Upper lobe of left lung (tissue), 6 donors: ENCODE measurements around the gene MPRIP. TPM values are rescaled to one million over a fixed set of nuclear protein-coding genes. Genes with fewer than 3 reads are reported as not detected.
A peak's percentile ranks its signal among the peaks of the same experiment; 100 is the strongest.

Experiments
- ATAC-seq, 2 donors: fragments of 200-7000 bp; cut with Tn5 transposase; one replicate each; pipeline ENCODE4 v1.9.1; 2022; ENCODE audit warnings: mild to moderate bottlenecking in 2 of 2, moderate library complexity in 2 of 2; ENCODE audit not compliant: low FRiP score in 2 of 2
- DNase-seq, 2 donors: peaks; one replicate each; pipeline ENCODE4 v3.0.0-alpha.2; 2019 to 2020
- H3K27ac ChIP-seq, 4 donors: fragments of 200-600 bp; sonication (generic); one replicate each; pipeline ENCODE4 v1.5.1; 2016 to 2019
- H3K27me3 ChIP-seq, 4 donors: fragments of 200-600 bp; sonication (generic); one replicate each; pipeline ENCODE4 v1.5.1; 2017 to 2019
- H3K36me3 ChIP-seq, 4 donors: fragments of 200-600 bp; sonication (generic); one replicate each; pipeline ENCODE4 v1.5.1; 2016 to 2019
- H3K4me1 ChIP-seq, 4 donors: fragments of 200-600 bp; sonication (generic); one replicate each; pipeline ENCODE4 v1.5.1; 2018 to 2019
- H3K4me3 ChIP-seq, 4 donors: fragments of 200-600 bp; sonication (generic); one replicate each; pipeline ENCODE4 v1.5.1; 2017 to 2019; ENCODE audit warnings: mild to moderate bottlenecking in 2 of 4, moderate library complexity in 1 of 4
- H3K9me3 ChIP-seq, 4 donors: fragments of 200-600 bp; sonication (generic); one replicate each; pipeline ENCODE4 v1.5.1; 2018 to 2019
- CTCF ChIP-seq, 6 experiments: fragments of 450-650 bp in 4 of 6; fragments of 200-600 bp in 2 of 6; sonication (generic) in 2 of 6; IDR thresholded peaks; one replicate each; pipeline ENCODE4 v1.5.1; 2016 to 2019; ENCODE audit warnings: antibody characterized with exemption in 6 of 6
- EP300 ChIP-seq, 4 donors: sonication (generic); formaldehyde crosslinking; IDR thresholded peaks; one replicate each; pipeline ENCODE4 v1.5.1; 2017; ENCODE audit warnings: antibody characterized with exemption in 4 of 4, control low read depth in 2 of 4
- POLR2A ChIP-seq, 4 donors: fragments of 450-650 bp; IDR thresholded peaks; one replicate each; pipeline ENCODE4 v1.5.1; 2016 to 2017; ENCODE audit warnings: antibody characterized with exemption in 4 of 4, mild to moderate bottlenecking in 2 of 4
- POLR2AphosphoS5 ChIP-seq, 2 donors: sonication (generic); formaldehyde crosslinking; IDR thresholded peaks; one replicate each; pipeline ENCODE4 v1.5.1; 2017; ENCODE audit warnings: antibody characterized with exemption in 2 of 2
- WGBS, 2 donors: methylation state at CpG; one replicate each; pipeline ENCODE4 v1.1.5; 2017 to 2018; 5-methylcytosine and 5-hydroxymethylcytosine counted together
- total RNA-seq, 6 donors: library from RNA; depleted of rRNA in 4 of 6; stranded (reverse); fragments of >200 nt in 4 of 6; gene quantifications; one replicate each; pipeline versions ENCODE4 v1.1.0 to v1.2.1, GENCODE V29; 2016 to 2021
- donor health status: DM: no; HTN: no; CAD: no; lungs with moderate emphysema.
- donor health status: DM: no; HTN: yes; CAD: no; lungs with severe emphysema.

The MPRIP gene
- total RNA-seq, 6 donors from 2014 or later, result 201 to 380 (median 285) TPM

- 74 to 90% methylated on average over 3 of the region's 3 CpGs for WGBS, 2 donors
- DNase-seq, result no peak
- Histone ChIP-seq H3K27me3 (no peaks in the 10 kb centered on the region), H3K4me3 (no peak overlapping the region), H3K9me3 (no peaks in the 10 kb centered on the region), H3K27ac (peak overlapping the region in 1 of 4 donors; percentile 27), H3K4me1 (peaks cover 24 to 65% (median 56%) of the 10 kb centered on the region in 4 donors), H3K36me3 (peaks cover 0 to 33% (median 5%) of the 10 kb centered on the region in 4 donors)
- no peak for TF ChIP-seq CTCF (IDR thresholded peaks at IDR 0.05)
- no peak for ATAC-seq
These were observed 19.3 kb downstream of the MPRIP start for GRCh38 chr17:17061516-17061915.

- WGBS, 2 donors, result 84 to 88% methylated on average over 11 of the region's 11 CpGs
- TF ChIP-seq EP300 (IDR thresholded peaks at IDR 0.05) (no peak), CTCF (IDR thresholded peaks at IDR 0.05) (no peak), POLR2A (IDR thresholded peaks at IDR 0.05) (no peak), POLR2AphosphoS5 (IDR thresholded peaks at IDR 0.05) (no peak)
- H3K27me3 ChIP-seq, result no peaks in the 10 kb centered on the region
- H3K27ac ChIP-seq, result peak overlapping the region in 2 of 4 donors; percentile 24 to 57
- no peak overlapping the region for H3K4me3 ChIP-seq
- H3K9me3 ChIP-seq, result no peaks in the 10 kb centered on the region
- no peak for DNase-seq
- ATAC-seq, result no peak
- H3K4me1 ChIP-seq, result peaks cover 22 to 66% (median 48%) of the 10 kb centered on the region in 4 donors
- peaks cover 0 to 32% (median 5%) of the 10 kb centered on the region in 4 donors for H3K36me3 ChIP-seq
These were observed 20.1 kb downstream of the MPRIP start for GRCh38 chr17:17062356-17062755.

- peak; percentile 24 to 73 for ATAC-seq
- H3K27ac ChIP-seq, result peak overlapping the region in 2 of 4 donors; percentile 24 to 57
These were observed 20.6 kb downstream of the MPRIP start for GRCh38 chr17:17062866-17063265.

GRCh38 chr17:17063546-17064122, 21.4 kb downstream of the MPRIP start:
- TF ChIP-seq CTCF (IDR thresholded peaks at IDR 0.05), result no peak
- TF ChIP-seq POLR2AphosphoS5 (IDR thresholded peaks at IDR 0.05), result peak in 1 of 2 donors; percentile 51
- no peak for TF ChIP-seq EP300 (IDR thresholded peaks at IDR 0.05)
- no peak for TF ChIP-seq POLR2A (IDR thresholded peaks at IDR 0.05)
- no peak overlapping the region for H3K4me3 ChIP-seq
- DNase-seq, result peak in 1 of 2 donors; percentile 74
- peak; percentile 74 to 78 for ATAC-seq
- no peaks in the 10 kb centered on the region for H3K27me3 ChIP-seq
- 55% methylated on average over 7 to 12 of the region's 12 CpGs for WGBS, 2 donors
- H3K36me3 ChIP-seq, result peaks cover 0 to 23% (median under 1%) of the 10 kb centered on the region in 4 donors
- H3K27ac ChIP-seq, result peak overlapping the region in 3 of 4 donors; percentile 15 to 57 (median 24)
- peaks cover 18 to 66% (median 42%) of the 10 kb centered on the region in 4 donors for H3K4me1 ChIP-seq
- no peaks in the 10 kb centered on the region for H3K9me3 ChIP-seq

More at GRCh38 chr17:17062866-17063265, 20.6 kb downstream of the MPRIP start:
- Histone ChIP-seq H3K9me3 (no peaks in the 10 kb centered on the region), H3K36me3 (peaks cover 0 to 27% (median 4%) of the 10 kb centered on the region in 4 donors), H3K4me1 (peaks cover 22 to 64% (median 45%) of the 10 kb centered on the region in 4 donors), H3K27me3 (no peaks in the 10 kb centered on the region), H3K4me3 (no peak overlapping the region)
- no peak for DNase-seq
- WGBS, 2 donors, result 29 to 68% methylated on average over 1 to 7 of the region's 7 CpGs
- TF ChIP-seq CTCF (IDR thresholded peaks at IDR 0.05), result no peak
- no peak for TF ChIP-seq EP300 (IDR thresholded peaks at IDR 0.05)

GRCh38 chr17:17064322-17064721, 22.1 kb downstream of the MPRIP start:
- Histone ChIP-seq H3K4me1 (peaks cover 18 to 66% (median 42%) of the 10 kb centered on the region in 4 donors), H3K27ac (peak overlapping the region in 1 of 4 donors; percentile 15), H3K36me3 (peaks cover 0 to 16% (median 0%) of the 10 kb centered on the region in 4 donors), H3K27me3 (no peaks in the 10 kb centered on the region), H3K9me3 (no peaks in the 10 kb centered on the region), H3K4me3 (no peak overlapping the region)
- ATAC-seq (no peak), DNase-seq (no peak)
- no peak for TF ChIP-seq POLR2A (IDR thresholded peaks at IDR 0.05)
- TF ChIP-seq EP300 (IDR thresholded peaks at IDR 0.05), result no peak
- TF ChIP-seq POLR2AphosphoS5 (IDR thresholded peaks at IDR 0.05), result no peak
- TF ChIP-seq CTCF (IDR thresholded peaks at IDR 0.05), result no peak
- WGBS, 2 donors, result 86 to 93% methylated on average over 7 of the region's 7 CpGs
